ENCODE measurements around the gene DNAJC13. TPM values are rescaled to one million over a fixed set of nuclear protein-coding genes. Genes with fewer than 3 reads are reported as not detected.

Gene DNAJC13
- total RNA-seq, 1 experiment from 2014 or later, result 28.8 TPM

DNA sequence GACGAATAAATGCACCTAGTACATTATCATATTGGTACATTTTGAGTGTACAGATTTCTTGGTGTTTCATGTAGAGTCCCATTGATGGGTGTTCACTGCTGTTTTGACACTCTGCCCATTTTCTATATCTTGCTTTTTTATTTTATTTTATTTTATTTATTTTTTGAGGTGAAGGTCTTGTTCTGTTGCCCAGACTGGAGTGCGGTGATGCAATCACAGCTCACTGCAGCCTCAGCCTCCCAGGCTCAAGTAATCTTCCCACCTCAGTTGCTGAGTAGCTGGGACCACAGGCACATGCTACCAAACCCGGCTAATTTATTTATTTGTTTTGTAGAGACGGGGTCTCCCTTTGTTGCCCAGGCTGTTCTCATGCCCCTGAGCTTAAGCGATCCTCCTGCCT, 44.2 kb downstream of the DNAJC13 start:
- intact Hi-C loops (cut with micrococcal nuclease), result no loop called here

DNA sequence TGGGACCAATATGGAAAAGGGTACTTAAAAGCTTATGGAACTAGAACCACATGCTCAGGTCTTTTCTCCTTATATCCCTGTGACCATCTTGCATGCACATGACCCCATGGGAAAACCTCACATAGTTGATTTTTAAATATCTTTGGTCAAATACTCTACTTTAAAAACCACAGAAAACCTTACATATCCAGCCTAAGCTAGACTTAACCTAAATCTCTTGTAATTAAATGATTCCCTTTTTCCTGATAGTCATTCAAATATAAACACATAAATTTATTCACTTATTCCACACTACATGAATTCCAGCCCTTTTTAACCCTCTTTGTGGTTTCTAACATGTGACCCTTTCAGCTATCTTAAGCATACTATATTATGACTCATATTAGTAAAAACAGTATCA, 46.8 kb downstream of the DNAJC13 start:
- Histone ChIP-seq H4K20me1 (ENCODE audit: insufficient read depth) (no peaks in the 10 kb centered on the region), H3K27me3 (ENCODE audit: insufficient read depth, low read length) (no peaks in the 10 kb centered on the region), H3K79me2 (ENCODE audit: insufficient read depth, low read length) (no peaks in the 10 kb centered on the region), H2AFZ (ENCODE audit: low read depth, low read length, poor library complexity, severe bottlenecking) (no peak overlapping the region), H3K27ac (ENCODE audit: low read depth, low read length) (no peak overlapping the region), H3K4me1 (ENCODE audit: control insufficient read depth in 1 of 2, insufficient read depth in 2 of 2, low read length in 2 of 2) (no peaks in the 10 kb centered on the region), H3K36me3 (ENCODE audit: control insufficient read depth in 1 of 2, insufficient read depth in 2 of 2, low read length in 2 of 2) (peaks cover 5 to 15% of the 10 kb centered on the region in 2 experiments; a peak in 3 of 4 replicates), H3K9me2 (ENCODE audit: insufficient read depth) (no peaks in the 10 kb centered on the region), H3K9me3 (ENCODE audit: control insufficient read depth in 1 of 2, insufficient read depth in 1 of 2, low read depth in 1 of 2, low read length in 2 of 2) (no peaks in the 10 kb centered on the region), H3K4me2 (ENCODE audit: low read length) (no peak overlapping the region), H3K4me3 (replicated peaks in 1 of 2; ENCODE audit: low read depth in 1 of 2, low read length in 2 of 2) (no peak overlapping the region), H3K9ac (ENCODE audit: low read length) (no peak overlapping the region)
- ChIA-PET CTCF (no interaction called here), RAD21 (ENCODE audit: low non-redundant PET in 1 of 2, low total read pairs in 2 of 2, uncharacterized antibody in 2 of 2, unreplicated experiment in 2 of 2) (no interaction called here), POLR2A (no interaction called here)
- BruUV-seq (replicated peaks), result no TSS peak
- intact Hi-C loops (cut with micrococcal nuclease), result no loop called here
- DNase-seq (ENCODE audit: low read depth, low spot score) (no peak), ATAC-seq (no peak)
- TF ChIP-seq ZBTB33 (IDR thresholded peaks at IDR 0.05; ENCODE audit: extremely low read depth, insufficient replicate concordance, low read length) (no peak), ELF1 (IDR thresholded peaks at IDR 0.05; ENCODE audit: borderline replicate concordance, low read depth) (no peak), SP1 (IDR thresholded peaks at IDR 0.05; ENCODE audit: low read depth) (no peak), CTCF (IDR thresholded peaks at IDR 0.05 in 2 of 3, conservative IDR thresholded peaks at IDR 0.05 in 1 of 3; ENCODE audit: borderline replicate concordance in 1 of 3, insufficient read depth in 1 of 3, low read depth in 2 of 3, low read length in 2 of 3) (no peak), ZFX (IDR thresholded peaks at IDR 0.05) (no peak), ATF3 (IDR thresholded peaks at IDR 0.05) (no peak), SIN3A (IDR thresholded peaks at IDR 0.05; ENCODE audit: low read depth) (no peak), JUND (IDR thresholded peaks at IDR 0.05) (no peak), YY1 (IDR thresholded peaks at IDR 0.05; ENCODE audit: extremely low read depth, insufficient replicate concordance, low read depth, low read length) (no peak)
- TF ChIP-seq, protein P1, sequence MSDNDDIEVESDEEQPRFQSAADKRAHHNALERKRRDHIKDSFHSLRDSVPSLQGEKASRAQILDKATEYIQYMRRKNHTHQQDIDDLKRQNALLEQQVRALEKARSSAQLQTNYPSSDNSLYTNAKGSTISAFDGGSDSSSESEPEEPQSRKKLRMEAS (IDR thresholded peaks at IDR 0.05), result no peak
- TF ChIP-seq, protein P2, sequence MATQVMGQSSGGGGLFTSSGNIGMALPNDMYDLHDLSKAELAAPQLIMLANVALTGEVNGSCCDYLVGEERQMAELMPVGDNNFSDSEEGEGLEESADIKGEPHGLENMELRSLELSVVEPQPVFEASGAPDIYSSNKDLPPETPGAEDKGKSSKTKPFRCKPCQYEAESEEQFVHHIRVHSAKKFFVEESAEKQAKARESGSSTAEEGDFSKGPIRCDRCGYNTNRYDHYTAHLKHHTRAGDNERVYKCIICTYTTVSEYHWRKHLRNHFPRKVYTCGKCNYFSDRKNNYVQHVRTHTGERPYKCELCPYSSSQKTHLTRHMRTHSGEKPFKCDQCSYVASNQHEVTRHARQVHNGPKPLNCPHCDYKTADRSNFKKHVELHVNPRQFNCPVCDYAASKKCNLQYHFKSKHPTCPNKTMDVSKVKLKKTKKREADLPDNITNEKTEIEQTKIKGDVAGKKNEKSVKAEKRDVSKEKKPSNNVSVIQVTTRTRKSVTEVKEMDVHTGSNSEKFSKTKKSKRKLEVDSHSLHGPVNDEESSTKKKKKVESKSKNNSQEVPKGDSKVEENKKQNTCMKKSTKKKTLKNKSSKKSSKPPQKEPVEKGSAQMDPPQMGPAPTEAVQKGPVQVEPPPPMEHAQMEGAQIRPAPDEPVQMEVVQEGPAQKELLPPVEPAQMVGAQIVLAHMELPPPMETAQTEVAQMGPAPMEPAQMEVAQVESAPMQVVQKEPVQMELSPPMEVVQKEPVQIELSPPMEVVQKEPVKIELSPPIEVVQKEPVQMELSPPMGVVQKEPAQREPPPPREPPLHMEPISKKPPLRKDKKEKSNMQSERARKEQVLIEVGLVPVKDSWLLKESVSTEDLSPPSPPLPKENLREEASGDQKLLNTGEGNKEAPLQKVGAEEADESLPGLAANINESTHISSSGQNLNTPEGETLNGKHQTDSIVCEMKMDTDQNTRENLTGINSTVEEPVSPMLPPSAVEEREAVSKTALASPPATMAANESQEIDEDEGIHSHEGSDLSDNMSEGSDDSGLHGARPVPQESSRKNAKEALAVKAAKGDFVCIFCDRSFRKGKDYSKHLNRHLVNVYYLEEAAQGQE (IDR thresholded peaks at IDR 0.05; ENCODE audit: low read depth), result no peak

More for the DNA sequence above, 44.2 kb downstream of the DNAJC13 start:
- ATAC-seq, result no peak
- no peak for DNase-seq (ENCODE audit: low read depth, low spot score)
- BruUV-seq (replicated peaks), result no TSS peak
- no peaks in the 10 kb centered on the region for H3K4me1 ChIP-seq (ENCODE audit: control insufficient read depth in 1 of 2, insufficient read depth in 2 of 2, low read length in 2 of 2)
- H3K9me3 ChIP-seq (ENCODE audit: control insufficient read depth in 1 of 2, insufficient read depth in 1 of 2, low read depth in 1 of 2, low read length in 2 of 2), result no peaks in the 10 kb centered on the region
- H3K36me3 ChIP-seq (ENCODE audit: control insufficient read depth in 1 of 2, insufficient read depth in 2 of 2, low read length in 2 of 2), result peaks cover 8 to 12% of the 10 kb centered on the region in 2 experiments; a peak in 3 of 4 replicates
- RAD21 ChIA-PET (ENCODE audit: low non-redundant PET in 1 of 2, low total read pairs in 2 of 2, uncharacterized antibody in 2 of 2, unreplicated experiment in 2 of 2), result no interaction called here
- H3K4me2 ChIP-seq (ENCODE audit: low read length), result no peak overlapping the region
- H3K27ac ChIP-seq (ENCODE audit: low read depth, low read length), result no peak overlapping the region
- CTCF ChIA-PET, result no interaction called here
- POLR2A ChIA-PET, result no interaction called here
- H3K9ac ChIP-seq (ENCODE audit: low read length), result no peak overlapping the region
- TF ChIP-seq SP1 (IDR thresholded peaks at IDR 0.05; ENCODE audit: low read depth) (no peak), POLR2A (IDR thresholded peaks at IDR 0.05; ENCODE audit: borderline replicate concordance, extremely low read depth, insufficient read depth, insufficient read length) (no peak), EZH2 (IDR thresholded peaks at IDR 0.05) (no peak)
- no peaks in the 10 kb centered on the region for H3K9me2 ChIP-seq (ENCODE audit: insufficient read depth)
- H2AFZ ChIP-seq (ENCODE audit: low read depth, low read length, poor library complexity, severe bottlenecking), result no peak overlapping the region
- no peaks in the 10 kb centered on the region for H3K27me3 ChIP-seq (ENCODE audit: insufficient read depth, low read length)
- no peaks in the 10 kb centered on the region for H3K79me2 ChIP-seq (ENCODE audit: insufficient read depth, low read length)
- no peak overlapping the region for H3K4me3 ChIP-seq (replicated peaks in 1 of 2; ENCODE audit: low read depth in 1 of 2, low read length in 2 of 2)
- H4K20me1 ChIP-seq (ENCODE audit: insufficient read depth), result no peaks in the 10 kb centered on the region
